Gastrocnemius medialis (tissue), 4 donors: ENCODE measurements around the gene EFNA1. TPM values are rescaled to one million over a fixed set of nuclear protein-coding genes. Genes with fewer than 3 reads are reported as not detected.

Experiments
- ATAC-seq, 2 donors: fragments of 150-250 bp; one replicate each; pipeline ENCODE4 v1.9.1; 2016
- DNase-seq, 2 donors: peaks; one replicate each; pipeline ENCODE4 v3.0.0-alpha.2; 2019
- H3K27ac ChIP-seq, 4 donors: fragments of 200-600 bp; sonication (generic); 1 replicate in 1 of 4; 2 replicates in 3 of 4; pipeline ENCODE4 v1.5.1; 2016 to 2018; ENCODE audit warnings: mild to moderate bottlenecking in 2 of 4, moderate library complexity in 1 of 4
- H3K27me3 ChIP-seq, 3 donors: fragments of 200-600 bp; sonication (generic) in 2 of 3; 1 replicate in 1 of 3; 2 replicates in 2 of 3; pipeline versions ENCODE4 v1.5.1 to v1.6.0; 2016 to 2019; ENCODE audit warnings: mild to moderate bottlenecking in 1 of 3, moderate library complexity in 1 of 3
- H3K36me3 ChIP-seq, 2 donors: fragments of 200-600 bp; sonication (generic) in 1 of 2; one replicate each; pipeline ENCODE4 v1.5.1; 2017 to 2018
- H3K4me1 ChIP-seq, 2 donors: fragments of 200-600 bp; sonication (generic) in 1 of 2; one replicate each; pipeline ENCODE4 v1.5.1; 2016 to 2017; ENCODE audit warnings: mild to moderate bottlenecking in 2 of 2
- H3K4me3 ChIP-seq, 4 donors: fragments of 200-600 bp; sonication (generic) in 3 of 4; 1 replicate in 1 of 4; 2 replicates in 3 of 4; pipeline ENCODE4 v1.5.1; 2016 to 2019; ENCODE audit warnings: mild to moderate bottlenecking in 2 of 4
- H3K9me3 ChIP-seq, 3 donors: fragments of 200-600 bp; sonication (generic) in 2 of 3; 1 replicate in 1 of 3; 2 replicates in 2 of 3; pipeline ENCODE4 v1.5.1; 2016 to 2019
- CTCF ChIP-seq, 5 experiments: fragments of 450-650 bp in 3 of 5; fragments of 200-600 bp in 2 of 5; sonication (generic) in 2 of 5; IDR thresholded peaks in 4 of 5; conservative IDR thresholded peaks in 1 of 5; 1 replicate in 4 of 5; 2 replicates in 1 of 5; pipeline ENCODE4 v1.5.1; 2016 to 2019; ENCODE audit warnings: antibody characterized with exemption in 5 of 5, mild to moderate bottlenecking in 3 of 5, moderate library complexity in 3 of 5
- POLR2A ChIP-seq, 2 donors: fragments of 450-650 bp; IDR thresholded peaks; one replicate each; pipeline ENCODE4 v1.6.1; 2017; ENCODE audit warnings: antibody characterized with exemption in 2 of 2, mild to moderate bottlenecking in 2 of 2, moderate library complexity in 2 of 2
- in situ Hi-C, 4 donors: fragments of 200-750 bp; cut with MboI; loops; one replicate each; pipeline versions ENCODE4 v1.15.0 to v1.8.0; 2017; ENCODE audit warnings: low sequenced_read_pairs in 4 of 4
- intact Hi-C: fragments of 100-400 bp; cut with DNase I; formaldehyde crosslinking; loops from one replicate; pipeline ENCODE4 v1.15.1; 2023; ENCODE audit warnings: low total_unique reads
- total RNA-seq, 4 donors: library from RNA; depleted of rRNA; stranded (reverse); fragments of >200 nt; gene quantifications; one replicate each; pipeline versions ENCODE4 v1.1.0 to v1.2.3, GENCODE V29; 2016

EFNA1 gene
- total RNA-seq, 4 donors from 2014 or later = 12.6 to 35.1 (median 14.4) TPM

GRCh38 chr1:155093911-155094621 lies 33.6 kb upstream of the EFNA1 start:
- no peak overlapping the region for H3K4me3 ChIP-seq
- no peaks in the 10 kb centered on the region for H3K36me3 ChIP-seq
- H3K27me3 ChIP-seq = no peaks in the 10 kb centered on the region
- no peaks in the 10 kb centered on the region for H3K9me3 ChIP-seq
- H3K27ac ChIP-seq = peak overlapping the region in 2 of 4 donors; percentile 14 to 55
- in situ Hi-C loops = loop anchor here (5.0 kb wide), 1 partner anchor 73 kb away; no protein-coding TSS in a partner anchor
- ATAC-seq (peak; percentile 53 to 58), DNase-seq (no peak)
- TF ChIP-seq POLR2A (IDR thresholded peaks at IDR 0.05) (no peak), CTCF (IDR thresholded peaks at IDR 0.05 in 4 of 5, conservative IDR thresholded peaks at IDR 0.05 in 1 of 5) (peak in 4 of 5 experiments; percentile 18 to 46 (median 26))
- intact Hi-C loops = no loop called here
- peaks cover 12 to 13% of the 10 kb centered on the region in 2 donors for H3K4me1 ChIP-seq

DNA sequence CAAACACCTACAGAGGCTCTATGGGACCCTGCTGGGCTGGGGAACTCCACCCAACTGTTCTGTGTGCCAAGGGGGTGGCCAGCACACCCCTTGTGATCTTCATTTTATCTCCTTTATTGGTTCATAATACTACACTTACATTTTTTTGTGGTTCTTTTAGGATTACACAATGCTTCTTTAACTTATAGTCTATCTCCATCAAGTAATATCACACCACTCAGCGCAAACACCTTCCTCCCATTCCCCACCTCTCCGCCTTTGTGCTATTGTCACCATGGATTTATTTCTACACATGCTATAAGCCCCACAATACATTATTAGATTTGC lies 33.1 kb upstream of the EFNA1 start:
- intact Hi-C loops = no loop called here
- no peak for TF ChIP-seq POLR2A (IDR thresholded peaks at IDR 0.05)
- TF ChIP-seq CTCF (IDR thresholded peaks at IDR 0.05 in 4 of 5, conservative IDR thresholded peaks at IDR 0.05 in 1 of 5) = no peak
- ATAC-seq (no peak), DNase-seq (no peak)
- in situ Hi-C loops = loop anchor here (5.0 kb wide), 1 partner anchor 73 kb away; no protein-coding TSS in a partner anchor
- Histone ChIP-seq H3K4me1 (peaks cover 12 to 13% of the 10 kb centered on the region in 2 donors), H3K9me3 (no peaks in the 10 kb centered on the region), H3K27ac (peak overlapping the region in 1 of 4 donors; percentile 55), H3K27me3 (no peaks in the 10 kb centered on the region), H3K4me3 (no peak overlapping the region), H3K36me3 (no peaks in the 10 kb centered on the region)

- Histone ChIP-seq H3K36me3 (no peaks in the 10 kb centered on the region), H3K27me3 (no peaks in the 10 kb centered on the region), H3K4me3 (no peak overlapping the region), H3K4me1 (peaks cover 0 to 4% of the 10 kb centered on the region in 2 donors), H3K27ac (no peak overlapping the region), H3K9me3 (no peaks in the 10 kb centered on the region)
- TF ChIP-seq CTCF (IDR thresholded peaks at IDR 0.05 in 4 of 5, conservative IDR thresholded peaks at IDR 0.05 in 1 of 5) (no peak), POLR2A (IDR thresholded peaks at IDR 0.05) (no peak)
- DNase-seq (no peak), ATAC-seq (no peak)
- intact Hi-C loops (no loop called here), in situ Hi-C loops (no loop called here)
Measured at GRCh38 chr1:155099331-155099730, 28.3 kb upstream of the EFNA1 start.

DNA sequence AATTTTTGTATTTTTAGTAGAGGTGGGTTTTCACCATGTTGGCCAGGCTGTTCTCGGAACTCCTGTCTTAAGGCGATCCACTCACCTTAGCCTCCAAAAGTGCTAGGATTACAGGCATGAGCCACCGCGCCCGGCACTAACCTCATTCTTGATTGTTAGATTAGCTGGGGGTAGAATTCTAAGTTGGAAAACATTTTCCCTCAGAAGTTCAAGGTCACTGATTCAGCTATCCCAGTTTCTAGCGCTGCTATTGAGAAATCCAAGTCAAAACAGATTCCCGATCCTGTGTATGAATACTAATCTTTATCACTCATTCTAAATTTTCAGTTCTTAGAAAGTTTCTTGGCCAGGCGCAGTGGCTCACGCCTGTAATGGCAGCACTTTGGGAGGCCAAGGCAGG lies 24.4 kb upstream of the EFNA1 start:
- intact Hi-C loops = no loop called here
- Histone ChIP-seq H3K9me3 (no peaks in the 10 kb centered on the region), H3K4me3 (no peak overlapping the region), H3K27ac (no peak overlapping the region), H3K36me3 (no peaks in the 10 kb centered on the region), H3K4me1 (peaks cover 7 to 13% of the 10 kb centered on the region in 2 donors), H3K27me3 (no peaks in the 10 kb centered on the region)
- DNase-seq = no peak
- TF ChIP-seq POLR2A (IDR thresholded peaks at IDR 0.05) (no peak), CTCF (IDR thresholded peaks at IDR 0.05 in 4 of 5, conservative IDR thresholded peaks at IDR 0.05 in 1 of 5) (no peak)
- no peak for ATAC-seq
- in situ Hi-C loops = no loop called here
